HepG2 (cell line): ENCODE measurements around the gene PIEZO1. TPM values are rescaled to one million over a fixed set of nuclear protein-coding genes. Genes with fewer than 3 reads are reported as not detected.

Experiments
- ATAC-seq: fragments of 200-7000 bp; cut with Tn5 transposase; 3 replicates; pipeline ENCODE4 v1.9.1; 2020; ENCODE audit warnings: mild to moderate bottlenecking, moderate library complexity
- BruUV-seq: library from RNA; stranded (reverse); fragments of 400-500 nt; replicated peaks from 2 replicates; lab custom pipeline; 2021; lab: Mats Ljungman, UMichigan
- CTCF ChIA-PET: fragments of 300-600 bp; formaldehyde crosslinking; extraction: SDS; loops from one replicate; lab custom pipeline; 2021; ENCODE audit warnings: low total read pairs, inconsistent platforms, low intra/inter-chr PET ratio; lab: Yijun Ruan, JAX
- POLR2A ChIA-PET: fragments of 350-600 bp; sonication (Branson Sonifier 250); formaldehyde crosslinking; loops from one replicate; lab custom pipeline; 2020; ENCODE audit warnings: antibody characterized with exemption, inconsistent platforms; lab: Yijun Ruan, JAX
- DNase-seq: peaks from one replicate; pipeline ENCODE4 v3.0.0-alpha.2; 2015; ENCODE audit warnings: low spot score
- FAIRE-seq: peaks from 3 replicates; lab custom pipeline; 2011; peaks lifted over from hg19 to GRCh38; lab: Jason Lieb, UNC
- H2AFZ ChIP-seq: one replicate; pipeline ENCODE4 v1.6.1; 2011; ENCODE audit warnings: low read length, inconsistent platforms
- H3K27ac ChIP-seq: fragments of 300-600 bp; 3 replicates; pipeline ENCODE4 v1.8.0; 2011; ENCODE audit warnings: mixed run types, mild to moderate bottlenecking, mixed read lengths, low read length, inconsistent platforms; ENCODE audit not compliant: insufficient read depth; ENCODE audit errors: extremely low read length
- H3K27me3 ChIP-seq, 2 experiments: fragments of 200-600 bp in 1 of 2; 2 replicates in 1 of 2; 3 replicates in 1 of 2; pipeline versions ENCODE4 v1.6.0 to v1.8.0; 2011; ENCODE audit warnings: low read length in 2 of 2, mild to moderate bottlenecking in 2 of 2, moderate library complexity in 2 of 2, inconsistent platforms in 1 of 2; ENCODE audit not compliant: insufficient read depth in 2 of 2, control insufficient read depth in 1 of 2
- H3K36me3 ChIP-seq, 2 experiments: fragments of 200-600 bp in 1 of 2; replicated peaks in 1 of 2; 2 replicates in 1 of 2; 3 replicates in 1 of 2; pipeline versions ENCODE4 v1.5.1 to v1.8.0; 2011; ENCODE audit warnings: low read length in 2 of 2, inconsistent platforms in 1 of 2; ENCODE audit not compliant: insufficient read depth in 2 of 2, control insufficient read depth in 1 of 2
- H3K4me1 ChIP-seq: 2 replicates; pipeline ENCODE4 v1.5.1; 2012; ENCODE audit warnings: low read length, inconsistent platforms; ENCODE audit not compliant: insufficient read depth
- H3K4me2 ChIP-seq: 2 replicates; pipeline ENCODE4 v1.6.0; 2011; ENCODE audit warnings: low read depth, low read length, inconsistent platforms
- H3K4me3 ChIP-seq, 3 experiments: fragments of 200-600 bp in 1 of 3; sonication (generic), shearing (Covaris generic) in 1 of 3; replicated peaks in 1 of 3; 2 replicates each; pipeline ENCODE4 v1.5.1; 2011 to 2016; ENCODE audit warnings: low read length in 3 of 3, inconsistent platforms in 2 of 3, low read depth in 2 of 3, mild to moderate bottlenecking in 2 of 3, control low read depth in 1 of 3, mixed read lengths in 1 of 3; ENCODE audit not compliant: insufficient read depth in 1 of 3
- H3K79me2 ChIP-seq: one replicate; pipeline ENCODE4 v1.6.1; 2011; ENCODE audit warnings: low read length, inconsistent platforms; ENCODE audit not compliant: insufficient read depth
- H3K9ac ChIP-seq: 2 replicates; pipeline ENCODE4 v1.6.0; 2011; ENCODE audit warnings: mild to moderate bottlenecking, low read depth, low read length, inconsistent platforms; ENCODE audit not compliant: insufficient read depth
- H3K9me3 ChIP-seq: 2 replicates; pipeline ENCODE4 v1.5.1; 2012; ENCODE audit warnings: mild to moderate bottlenecking, low read length
- H4K20me1 ChIP-seq: 2 replicates; pipeline ENCODE4 v1.6.0; 2011; ENCODE audit warnings: inconsistent platforms, mild to moderate bottlenecking, low read length, moderate library complexity; ENCODE audit not compliant: insufficient read depth
- IRF2 ChIP-seq: IDR thresholded peaks from 2 replicates; pipeline ENCODE4 v1.6.1; 2018; ENCODE audit warnings: missing genetic modification reagents, missing compliant biosample characterization
- KIAA2018 ChIP-seq: sonication (generic); formaldehyde crosslinking; IDR thresholded peaks from 2 replicates; pipeline ENCODE4 v1.5.0; 2020; ENCODE audit warnings: mild to moderate bottlenecking, missing genetic modification reagents, borderline replicate concordance
- MEIS1 ChIP-seq: sonication (generic); formaldehyde crosslinking; IDR thresholded peaks from 2 replicates; pipeline ENCODE4 v1.9.0; 2021; ENCODE audit warnings: mild to moderate bottlenecking, missing genetic modification reagents, moderate library complexity, borderline replicate concordance
- MLXIP ChIP-seq: sonication (generic); formaldehyde crosslinking; IDR thresholded peaks from 2 replicates; pipeline ENCODE4 v1.9.0; 2021; ENCODE audit warnings: missing genetic modification reagents, borderline replicate concordance
- POLR2A ChIP-seq, 2 experiments: IDR thresholded peaks; 2 replicates each; pipeline ENCODE4 v1.6.1; 2011; ENCODE audit warnings: low read depth in 2 of 2, low read length in 2 of 2, mild to moderate bottlenecking in 1 of 2, moderate library complexity in 1 of 2; ENCODE audit not compliant: insufficient read depth in 1 of 2
- ZMYM3 ChIP-seq: sonication (generic); formaldehyde crosslinking; IDR thresholded peaks from 2 replicates; pipeline ENCODE4 v1.5.1; 2020; ENCODE audit warnings: mild to moderate bottlenecking, missing genetic modification reagents
- ZNF607 ChIP-seq: sonication (generic); formaldehyde crosslinking; IDR thresholded peaks from 2 replicates; pipeline ENCODE4 v1.5.1; 2020; ENCODE audit warnings: missing genetic modification reagents, mild to moderate bottlenecking, borderline replicate concordance
- WGBS: methylation state at CpG from one replicate; pipeline ENCODE4 v1.1.6; 2017; ENCODE audit warnings: low lambda C conversion rate; 5-methylcytosine and 5-hydroxymethylcytosine counted together
- in situ Hi-C: cut with HindIII; loops from 2 replicates; pipeline ENCODE4 v1.10.0; 2017; ENCODE audit warnings: low pct_unique_long_range_greater_than_20kb; ENCODE audit not compliant: extremely low pct_ligation_motif_present
- intact Hi-C: fragments of 100-400 bp; cut with micrococcal nuclease; formaldehyde crosslinking; loops from one replicate; pipeline ENCODE4 v1.10.0; 2022; ENCODE audit not compliant: unreplicated experiment
- polyA plus RNA-seq, 8 experiments: library from polyadenylated mRNA; depleted of rRNA in 3 of 8; stranded (reverse) in 7 of 8; unstranded in 1 of 8; fragments of >200 nt; fragmentation: Illumina TruSeq in 4 of 8; extraction: Trizol in 4 of 8; gene quantifications; 2 replicates each; pipeline versions ENCODE4 v1.2.1 to v1.2.3, GENCODE V29; 2011 to 2016; ENCODE audit warnings: low read depth in 4 of 8, missing spikeins in 1 of 8, mixed read lengths in 1 of 8; ENCODE audit not compliant: insufficient read depth in 1 of 8
- total RNA-seq, 5 experiments: library from RNA; depleted of rRNA; stranded (reverse); fragments of >200 nt; fragmentation: Illumina TruSeq; extraction: Trizol; gene quantifications; 2 replicates each; pipeline ENCODE4 v1.2.3, GENCODE V29; 2016; ENCODE audit warnings: low read depth in 1 of 5

PIEZO1 gene
- total and polyA plus RNA-seq, 2 of the 13 experiments (the other 11 are each of a cell fraction or from before 2014, with no cell fraction given), result 67.9 to 85.0 TPM

- peak; percentile 91; the same call in 1 of the 2 replicates for TF ChIP-seq MLXIP (CRISPR knock-in tag)
- TF ChIP-seq, all 625 proteins: peak for 222
These were observed 26.1 kb upstream of the PIEZO1 start (continued) for GRCh38 chr16:88810912-88811768.

GRCh38 chr16:88810166-88810911 is 25.3 kb upstream of the PIEZO1 start:
- Histone ChIP-seq H3K9me3 (no peaks in the 10 kb centered on the region), H3K79me2 (peaks cover 22% of the 10 kb centered on the region), H3K27ac (peak overlapping the region; percentile 76), H3K27me3 (no peaks in the 10 kb centered on the region), H3K9ac (peak overlapping the region; percentile 90), H3K4me3 (peak overlapping the region; percentile 72 to 90 (median 74)), H3K36me3 (peaks cover 13 to 43% of the 10 kb centered on the region in 2 experiments), H3K4me1 (peaks cover 29% of the 10 kb centered on the region), H2AFZ (no peak overlapping the region), H4K20me1 (peaks cover 14% of the 10 kb centered on the region; the same call in 1 of the 2 replicates), H3K4me2 (peak overlapping the region; percentile 98)
- POLR2A ChIA-PET, result interaction anchor here (1.5 to 4.9 kb wide), 9 partner anchors 10 to 407 kb away, joined by 3 to 36 read pairs (median 11); partner anchors contain the start of genes CDH15, GALNS, PIEZO1 and TRAPPC2L
- intact Hi-C loops (loop anchor here (5.0 kb wide), 1 partner anchor 53 kb away; no protein-coding TSS in a partner anchor), in situ Hi-C loops (loop anchor here (5.0 kb wide), 1 partner anchor 47 kb away; the partner anchor contains the start of genes GALNS and TRAPPC2L)
- no TSS peak for BruUV-seq
- FAIRE-seq (no peak), ATAC-seq (peak; percentile 0; the same call in 2 of the 3 replicates), DNase-seq (no peak)
- WGBS, result 50% methylated on average over 12 of the region's 12 CpGs
- CTCF ChIA-PET, result no interaction called here
- peak; percentile 69; the same call in 1 of the 2 replicates for TF ChIP-seq ZMYM3 (CRISPR knock-in tag)
- TF ChIP-seq KIAA2018, result no peak
- TF ChIP-seq IRF2, result no peak
- peak in 1 of 2 experiments; percentile 49; a peak in 1 of 4 replicates for TF ChIP-seq POLR2A (IDR thresholded peaks at IDR 0.05; ENCODE audit: insufficient read depth in 1 of 2, low read depth in 2 of 2, low read length in 2 of 2)
- no peak for TF ChIP-seq MEIS1 (CRISPR knock-in tag)
- TF ChIP-seq ZNF607, result 0 out of 2 replicates have a peak, but pooled peaks have one; percentile 50
